NK-92 (cell line): ENCODE data around the gene PCDHGB6.
"Not testable (repeated sequence)": the region's sequence is repeated elsewhere in the genome, so short reads cannot be mapped to it uniquely, and the experiment has no call there.

Experiments
- DNase-seq: peaks from one replicate; lab custom pipeline; 2025; ENCODE audit not compliant: unreplicated experiment; lab: John Stamatoyannopoulos, UW

The PCDHGB6 gene

GRCh38 chr5:141417494-141418172 is 9.8 kb downstream of the PCDHGB6 start, which contains the start of gene PCDHGB7:
Gene PCDHGB7, plus strand, starts transcription at chr5:141417677. Its CDS starts 183 bp downstream, at chr5:141417860.
- not testable (repeated sequence) for DNase-seq

DNA sequence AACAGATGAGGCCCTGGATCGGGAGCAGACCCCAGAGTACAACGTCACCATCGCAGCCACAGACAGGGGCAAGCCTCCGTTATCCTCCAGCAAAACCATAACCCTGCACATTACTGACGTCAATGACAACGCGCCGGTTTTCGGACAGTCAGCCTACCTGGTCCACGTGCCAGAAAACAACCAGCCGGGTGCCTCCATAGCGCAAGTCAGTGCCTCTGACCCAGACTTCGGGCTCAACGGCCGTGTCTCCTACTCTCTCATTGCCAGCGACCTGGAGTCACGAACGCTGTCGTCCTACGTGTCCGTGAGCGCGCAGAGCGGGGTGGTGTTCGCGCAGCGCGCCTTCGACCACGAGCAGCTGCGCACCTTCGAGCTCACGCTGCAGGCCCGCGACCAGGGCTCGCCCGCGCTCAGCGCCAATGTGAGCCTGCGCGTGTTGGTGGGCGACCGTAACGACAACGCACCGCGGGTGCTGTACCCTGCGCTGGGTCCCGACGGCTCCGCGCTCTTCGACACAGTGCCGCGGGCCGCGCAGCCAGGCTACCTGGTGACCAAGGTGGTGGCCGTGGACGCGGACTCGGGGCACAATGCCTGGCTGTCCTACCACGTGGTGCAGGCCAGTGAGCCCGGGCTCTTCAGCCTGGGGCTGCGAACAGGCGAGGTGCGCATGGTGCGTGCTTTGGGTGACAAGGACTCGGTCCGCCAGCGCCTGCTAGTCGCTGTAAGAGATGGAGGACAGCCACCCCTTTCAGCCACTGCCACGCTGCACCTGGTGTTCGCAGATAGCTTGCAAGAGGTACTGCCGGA is 11.5 kb downstream of the PCDHGB6 start:
- no peak for DNase-seq

- no peak for DNase-seq
These were observed 13.2 kb downstream of the PCDHGB6 start, which contains the start of gene PCDHGA11 for GRCh38 chr5:141420855-141421488. Gene PCDHGA11, plus strand, starts transcription at chr5:141421051. Its CDS starts 177 bp downstream, at chr5:141421228.

GRCh38 chr5:141421489-141421855 is 13.7 kb downstream of the PCDHGB6 start:
- DNase-seq: no peak

DNA sequence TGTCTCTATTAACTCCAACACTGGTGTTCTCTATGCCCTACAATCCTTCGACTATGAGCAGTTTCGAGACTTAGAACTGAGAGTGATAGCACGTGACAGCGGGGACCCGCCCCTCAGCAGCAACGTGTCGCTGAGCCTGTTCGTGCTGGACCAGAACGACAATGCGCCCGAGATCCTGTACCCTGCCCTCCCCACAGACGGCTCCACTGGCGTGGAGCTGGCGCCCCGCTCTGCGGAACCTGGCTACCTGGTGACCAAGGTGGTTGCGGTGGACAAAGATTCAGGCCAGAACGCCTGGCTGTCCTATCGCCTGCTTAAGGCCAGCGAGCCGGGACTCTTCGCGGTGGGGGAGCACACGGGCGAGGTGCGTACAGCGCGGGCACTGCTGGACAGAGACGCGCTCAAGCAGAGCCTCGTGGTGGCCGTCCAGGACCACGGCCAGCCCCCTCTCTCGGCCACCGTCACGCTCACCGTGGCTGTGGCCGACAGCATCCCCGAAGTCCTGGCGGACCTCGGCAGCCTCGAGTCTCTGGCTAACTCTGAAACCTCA is 15.0 kb downstream of the PCDHGB6 start:
- DNase-seq: no peak

- no peak for DNase-seq
These were observed 20.1 kb downstream of the PCDHGB6 start for GRCh38 chr5:141427783-141428426.

DNA sequence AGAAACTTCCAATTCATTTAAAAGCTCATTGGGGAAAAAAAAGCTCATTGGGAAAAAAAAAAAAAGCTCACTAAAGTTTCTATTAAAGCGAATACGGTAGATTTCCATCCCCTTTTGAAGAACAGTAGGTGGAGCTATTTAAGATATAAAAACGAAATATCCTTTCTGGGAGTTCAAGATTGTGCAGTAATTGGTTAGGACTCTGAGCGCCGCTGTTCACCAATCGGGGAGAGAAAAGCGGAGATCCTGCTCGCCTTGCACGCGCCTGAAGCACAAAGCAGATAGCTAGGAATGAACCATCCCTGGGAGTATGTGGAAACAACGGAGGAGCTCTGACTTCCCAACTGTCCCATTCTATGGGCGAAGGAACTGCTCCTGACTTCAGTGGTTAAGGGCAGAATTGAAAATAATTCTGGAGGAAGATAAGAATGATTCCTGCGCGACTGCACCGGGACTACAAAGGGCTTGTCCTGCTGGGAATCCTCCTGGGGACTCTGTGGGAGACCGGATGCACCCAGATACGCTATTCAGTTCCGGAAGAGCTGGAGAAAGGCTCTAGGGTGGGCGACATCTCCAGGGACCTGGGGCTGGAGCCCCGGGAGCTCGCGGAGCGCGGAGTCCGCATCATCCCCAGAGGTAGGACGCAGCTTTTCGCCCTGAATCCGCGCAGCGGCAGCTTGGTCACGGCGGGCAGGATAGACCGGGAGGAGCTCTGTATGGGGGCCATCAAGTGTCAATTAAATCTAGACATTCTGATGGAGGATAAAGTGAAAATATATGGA is 22.7 kb downstream of the PCDHGB6 start, which contains the start of gene PCDHGA12:
PCDHGA12 (plus strand) TSS at position 176 of the 782 bp plus-strand sequence; CDS start at position 429, 253 bp downstream.
- no peak for DNase-seq

- DNase-seq: no peak
These were observed 23.5 kb downstream of the PCDHGB6 start for GRCh38 chr5:141431286-141431685.

GRCh38 chr5:141432308-141432707 is 24.5 kb downstream of the PCDHGB6 start:
- DNase-seq: not testable (repeated sequence)

DNA sequence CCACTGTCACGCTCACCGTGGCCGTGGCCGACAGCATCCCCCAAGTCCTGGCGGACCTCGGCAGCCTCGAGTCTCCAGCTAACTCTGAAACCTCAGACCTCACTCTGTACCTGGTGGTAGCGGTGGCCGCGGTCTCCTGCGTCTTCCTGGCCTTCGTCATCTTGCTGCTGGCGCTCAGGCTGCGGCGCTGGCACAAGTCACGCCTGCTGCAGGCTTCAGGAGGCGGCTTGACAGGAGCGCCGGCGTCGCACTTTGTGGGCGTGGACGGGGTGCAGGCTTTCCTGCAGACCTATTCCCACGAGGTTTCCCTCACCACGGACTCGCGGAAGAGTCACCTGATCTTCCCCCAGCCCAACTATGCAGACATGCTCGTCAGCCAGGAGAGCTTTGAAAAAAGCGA is 24.9 kb downstream of the PCDHGB6 start:
- not testable (repeated sequence) for DNase-seq

DNA sequence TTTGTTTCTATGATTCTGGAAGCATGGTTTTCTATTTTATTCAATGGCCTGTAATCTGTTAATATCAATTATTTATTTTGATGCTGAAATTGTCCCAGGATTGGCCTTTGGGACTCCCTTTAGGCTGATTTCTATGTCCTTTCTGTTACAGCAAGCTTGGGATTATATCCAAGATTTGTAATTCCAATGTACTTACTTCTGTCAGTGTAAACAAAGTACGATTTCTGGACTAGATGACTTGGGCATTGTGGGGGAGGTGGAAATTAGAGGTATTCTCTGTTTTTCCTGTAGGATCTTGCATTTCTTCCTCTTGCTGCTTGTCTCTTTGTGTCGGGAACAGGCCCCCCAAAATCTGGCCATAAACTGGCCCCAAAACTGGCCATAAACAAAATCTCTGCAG is 26.2 kb downstream of the PCDHGB6 start:
- DNase-seq: no peak

- DNase-seq: no peak
These were observed 29.4 kb downstream of the PCDHGB6 start for GRCh38 chr5:141437221-141437620.

DNA sequence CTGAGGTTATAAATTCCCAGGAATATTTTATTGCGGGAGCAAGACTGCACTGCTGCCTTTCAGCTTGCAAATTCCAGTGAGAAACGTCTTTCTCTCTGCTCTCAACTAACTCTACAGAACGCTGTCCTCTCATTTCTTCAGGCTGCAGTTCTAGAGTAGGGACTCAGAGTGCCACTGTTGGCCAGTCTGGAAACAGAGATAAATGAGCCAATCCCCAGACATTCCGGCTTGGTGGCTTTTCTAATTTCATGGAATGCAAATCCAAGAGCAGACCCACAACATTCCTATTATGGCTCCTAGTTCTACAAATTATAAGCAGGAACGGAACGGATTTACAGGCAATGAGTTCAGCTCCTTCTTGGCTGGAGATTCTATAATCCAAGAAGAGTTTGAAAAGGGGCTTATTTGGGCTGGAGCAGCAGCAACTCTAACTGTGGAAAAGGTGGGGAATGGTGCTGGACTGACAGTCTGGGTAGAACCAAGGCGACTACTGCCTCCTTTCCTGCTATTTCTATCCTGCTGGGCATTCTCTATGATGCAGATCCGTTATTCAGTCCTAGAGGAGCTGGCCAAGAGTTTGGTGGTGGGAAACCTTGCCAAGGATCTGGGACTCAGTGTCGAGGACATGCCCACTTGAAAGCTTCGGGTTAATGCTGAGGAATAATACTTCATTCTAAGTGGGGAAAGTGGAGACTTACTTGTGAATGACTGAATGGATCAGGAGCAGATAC is 31.8 kb downstream of the PCDHGB6 start:
- DNase-seq: no peak

DNA sequence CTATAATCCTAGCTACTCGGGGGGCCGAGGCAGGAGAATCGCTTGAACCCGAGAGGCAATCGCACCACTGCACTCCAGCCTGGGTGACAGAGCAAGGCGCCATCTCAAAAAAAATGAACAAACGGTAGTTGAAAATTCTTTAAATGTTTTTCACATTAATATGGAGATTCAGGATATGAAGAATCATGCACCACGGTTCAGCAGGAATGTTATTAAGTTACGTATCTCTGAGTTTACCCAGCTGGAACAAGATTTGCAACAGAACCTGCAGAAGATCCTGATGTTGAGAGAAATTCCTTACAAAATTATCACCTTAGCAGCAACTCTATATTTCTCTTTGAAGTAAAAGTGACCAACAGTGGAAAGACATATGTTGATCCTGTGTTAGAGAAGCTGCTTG is 32.5 kb downstream of the PCDHGB6 start:
- DNase-seq: no peak

DNA sequence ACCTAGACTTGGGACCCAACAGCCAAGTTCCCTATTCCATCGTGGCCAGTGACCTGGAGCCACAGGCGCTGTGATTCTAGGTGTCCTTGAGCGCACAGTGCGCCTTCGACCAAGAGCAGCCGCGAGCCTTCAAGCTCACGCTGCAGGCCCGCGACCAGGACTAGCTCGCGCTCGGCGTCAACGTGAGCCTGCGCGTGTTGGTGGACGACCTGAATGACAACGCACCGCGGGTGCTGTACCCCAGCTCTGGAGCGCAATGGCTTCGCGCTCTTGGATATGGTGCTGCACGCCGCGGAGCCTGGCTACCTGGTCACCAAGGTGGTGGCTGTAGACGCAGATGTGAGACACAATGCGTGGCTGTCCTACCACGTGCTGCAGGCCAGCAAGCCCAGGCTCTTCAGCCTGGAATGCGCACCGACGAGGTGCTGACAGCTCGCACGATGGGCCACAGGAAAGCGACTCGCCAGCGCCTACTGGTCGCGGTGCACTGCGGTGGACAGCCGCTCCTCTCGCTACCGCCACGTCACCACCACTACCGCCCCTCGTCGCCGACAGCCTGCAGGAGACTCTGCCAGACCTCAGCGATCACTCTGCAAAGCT is 33.9 kb downstream of the PCDHGB6 start:
- no peak for DNase-seq
